Stimulated activated CD4-positive, alpha-beta T cell treated with anti-CD3 and anti-CD28 coated beads, Interleukin-1b, Interleukin-23, amount 100 ng/mL, for 4 hours (primary cell): ENCODE data around the gene REX1BD.
A peak's percentile ranks its signal among the peaks of the same experiment; 100 is the strongest.

Experiments
- DNase-seq, 2 donors: peaks; one replicate each; pipeline ENCODE4 v3.0.0-alpha.2; 2020; ENCODE audit warnings: low read depth in 2 of 2

The REX1BD gene

GRCh38 chr19:18603255-18603957 is 14.8 kb downstream of the REX1BD start:
- DNase-seq = no peak

- no peak for DNase-seq
Measured at GRCh38 chr19:18603958-18604819, 15.6 kb downstream of the REX1BD start.

- no peak for DNase-seq
Measured at GRCh38 chr19:18604820-18605159, 16.2 kb downstream of the REX1BD start.

- DNase-seq = no peak
Measured at GRCh38 chr19:18605196-18605545, 16.6 kb downstream of the REX1BD start.

GRCh38 chr19:18605546-18606280 is 17.1 kb downstream of the REX1BD start:
- DNase-seq = no peak

GRCh38 chr19:18606281-18607225 is 18.0 kb downstream of the REX1BD start, which contains the start of gene CRLF1:
CRLF1 (minus strand) TSS chr19:18606799; CDS start chr19:18606656, 143 bp downstream.
- no peak for DNase-seq

- no peak for DNase-seq
Measured at GRCh38 chr19:18607226-18608101, 18.9 kb downstream of the REX1BD start.

GRCh38 chr19:18608102-18608804 is 19.7 kb downstream of the REX1BD start:
- no peak for DNase-seq

GRCh38 chr19:18608805-18609716 is 20.5 kb downstream of the REX1BD start:
- DNase-seq = no peak

- no peak for DNase-seq
Measured at GRCh38 chr19:18609717-18610051, 21.1 kb downstream of the REX1BD start.

GRCh38 chr19:18610245-18610555 is 21.6 kb downstream of the REX1BD start:
- no peak for DNase-seq

- no peak for DNase-seq
Measured at GRCh38 chr19:18610556-18611326, 22.1 kb downstream of the REX1BD start.

GRCh38 chr19:18611327-18612050 is 22.9 kb downstream of the REX1BD start:
- DNase-seq = no peak

- DNase-seq = no peak
Measured at GRCh38 chr19:18612051-18612771, 23.6 kb downstream of the REX1BD start.

GRCh38 chr19:18612772-18613588 is 24.4 kb downstream of the REX1BD start, which contains the start of gene TMEM59L:
TMEM59L (plus strand) TSS chr19:18612870; CDS start chr19:18612959, 89 bp downstream.
- DNase-seq = peak in 1 of 2 donors; percentile 47
